Glutamatergic neuron (in vitro differentiated cells): ENCODE results near the gene RNF121. TPM values are rescaled to one million over a fixed set of nuclear protein-coding genes. Genes with fewer than 3 reads are reported as not detected.

ENCODE experiments used
- DNase-seq: peaks from one replicate; pipeline ENCODE4 v3.0.0; 2022
- H3K27ac Mint-ChIP-seq: one replicate; pipeline ENCODE4 v1.8.0; 2020; ENCODE audit warnings: mild to moderate bottlenecking, mixed read lengths, inconsistent platforms; ENCODE audit not compliant: unreplicated experiment
- H3K27me3 Mint-ChIP-seq: one replicate; pipeline ENCODE4 v1.8.0; 2020; ENCODE audit warnings: mild to moderate bottlenecking, moderate library complexity, mixed read lengths, inconsistent platforms; ENCODE audit not compliant: unreplicated experiment
- H3K36me3 Mint-ChIP-seq: one replicate; pipeline ENCODE4 v1.8.0; 2020; ENCODE audit warnings: mild to moderate bottlenecking, mixed read lengths, inconsistent platforms; ENCODE audit not compliant: unreplicated experiment
- H3K4me1 Mint-ChIP-seq: one replicate; pipeline ENCODE4 v1.8.0; 2020; ENCODE audit warnings: mild to moderate bottlenecking, low read depth, mixed read lengths, inconsistent platforms; ENCODE audit not compliant: unreplicated experiment
- H3K4me3 Mint-ChIP-seq: one replicate; pipeline ENCODE4 v1.8.0; 2020; ENCODE audit warnings: mild to moderate bottlenecking, mixed read lengths, inconsistent platforms; ENCODE audit not compliant: unreplicated experiment
- H3K9me3 Mint-ChIP-seq: one replicate; pipeline ENCODE4 v1.8.0; 2020; ENCODE audit warnings: mild to moderate bottlenecking, moderate library complexity, mixed read lengths, inconsistent platforms; ENCODE audit not compliant: unreplicated experiment
- CTCF ChIP-seq: fragments of 200-600 bp; sonication (generic); IDR thresholded peaks from one replicate; pipeline ENCODE4 v1.5.0; 2021; ENCODE audit not compliant: partially characterized antibody, unreplicated experiment
- total RNA-seq: library from RNA; stranded (reverse); fragmentation: NEBNext Ultra II Directional; extraction: Animal tissue kit (Norgen Biotek cat#: 25700); gene quantifications from one replicate; pipeline ENCODE4 v1.2.1, GENCODE V29; 2021; ENCODE audit not compliant: unreplicated experiment

RNF121 gene
- total RNA-seq, 1 donor from 2014 or later = 40.4 TPM

- Mint-ChIP-seq H3K4me3 (no peak overlapping the region), H3K4me1 (peaks cover 27% of the 10 kb centered on the region), H3K9me3 (peaks cover 10% of the 10 kb centered on the region), H3K27me3 (peaks cover 15% of the 10 kb centered on the region), H3K27ac (peak overlapping the region; percentile 92), H3K36me3 (peaks cover 5% of the 10 kb centered on the region)
- no peak for DNase-seq
- no peak for TF ChIP-seq CTCF
These were observed 72.4 kb downstream of the RNF121 start for GRCh38 chr11:72001285-72001684.

GRCh38 chr11:72001834-72002591 is 73.2 kb downstream of the RNF121 start:
- Mint-ChIP-seq H3K4me3 (peak overlapping the region; percentile 67), H3K9me3 (peaks cover 11% of the 10 kb centered on the region), H3K27ac (peak overlapping the region; percentile 92), H3K4me1 (peaks cover 24% of the 10 kb centered on the region), H3K36me3 (peaks cover 5% of the 10 kb centered on the region), H3K27me3 (peaks cover 17% of the 10 kb centered on the region)
- DNase-seq = no peak
- no peak for TF ChIP-seq CTCF

DNA sequence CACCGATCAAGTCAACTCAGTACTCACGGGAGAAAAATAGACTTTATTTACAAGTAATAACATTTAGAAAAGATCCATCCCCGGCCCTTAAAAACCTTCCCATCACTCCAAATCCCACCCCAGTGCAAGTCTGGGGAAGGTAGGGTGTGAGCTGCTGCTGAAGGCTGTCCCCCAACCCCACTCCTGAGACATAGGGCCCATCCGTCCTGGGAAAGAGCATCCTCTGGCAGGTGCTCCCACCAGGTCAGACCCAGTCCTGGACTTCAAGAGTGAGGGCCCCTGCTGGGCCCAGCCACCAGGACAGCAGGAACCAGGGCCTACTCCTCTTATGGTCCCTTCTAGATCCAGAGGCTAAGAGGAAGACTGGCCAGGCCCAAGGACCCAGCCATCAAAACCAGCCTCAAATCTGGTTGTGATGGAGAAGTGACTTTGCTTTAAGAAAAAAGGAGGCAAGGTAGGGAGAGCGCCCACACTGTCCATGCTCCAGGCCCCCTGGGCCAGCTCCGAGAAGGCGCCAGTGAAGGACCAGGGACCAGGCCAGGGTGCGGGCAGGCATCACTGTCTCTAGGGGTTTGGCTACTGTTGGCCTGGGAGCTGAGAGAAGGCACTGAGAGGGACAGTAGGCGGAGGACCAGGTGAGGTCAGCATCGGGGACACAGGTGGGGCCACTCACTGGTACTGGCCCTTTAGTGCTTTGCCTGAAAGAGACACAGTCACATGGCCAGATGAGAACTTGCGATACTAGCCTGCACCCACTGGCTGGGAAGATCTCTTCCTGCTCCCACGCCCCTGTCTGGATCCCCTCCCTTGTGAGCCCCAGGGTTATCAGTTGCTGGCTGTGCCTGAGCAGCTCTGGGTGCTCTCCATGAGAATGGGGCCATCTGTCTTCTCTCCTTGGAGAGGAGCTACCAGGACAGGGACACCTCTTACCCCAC is 74.3 kb downstream of the RNF121 start:
- H3K4me3 Mint-ChIP-seq = peak overlapping the region; percentile 67
- peaks cover 16% of the 10 kb centered on the region for H3K27me3 Mint-ChIP-seq
- peaks cover 23% of the 10 kb centered on the region for H3K4me1 Mint-ChIP-seq
- no peak for DNase-seq
- no peak for TF ChIP-seq CTCF
- H3K36me3 Mint-ChIP-seq = peaks cover 5% of the 10 kb centered on the region
- H3K9me3 Mint-ChIP-seq = peaks cover 17% of the 10 kb centered on the region
- H3K27ac Mint-ChIP-seq = peak overlapping the region; percentile 92

DNA sequence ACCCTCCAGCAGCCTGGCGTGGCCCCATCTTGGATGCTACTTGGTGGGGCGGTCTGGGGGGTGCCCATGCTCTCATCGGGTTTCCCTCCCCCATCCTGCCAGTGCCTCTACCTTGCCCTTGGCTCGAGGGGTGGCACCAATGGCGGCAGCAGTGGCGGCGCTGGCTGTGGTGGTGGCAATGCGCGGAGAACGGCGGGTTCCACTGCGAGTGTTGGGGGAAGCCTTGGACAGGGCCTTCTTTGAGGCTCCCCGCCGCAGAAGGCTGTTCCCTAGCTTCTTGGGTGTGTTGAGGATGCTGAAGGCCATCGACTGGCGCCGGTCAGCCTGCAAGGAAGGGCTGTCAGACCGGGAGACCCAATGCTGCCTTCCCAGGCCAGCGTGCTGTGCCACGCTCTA is 74.9 kb downstream of the RNF121 start:
- no peak overlapping the region for H3K27ac Mint-ChIP-seq
- no peak overlapping the region for H3K4me3 Mint-ChIP-seq
- no peak for TF ChIP-seq CTCF
- peaks cover 23% of the 10 kb centered on the region for H3K4me1 Mint-ChIP-seq
- H3K36me3 Mint-ChIP-seq = peaks cover 5% of the 10 kb centered on the region
- H3K9me3 Mint-ChIP-seq = peaks cover 19% of the 10 kb centered on the region
- DNase-seq = no peak
- peaks cover 14% of the 10 kb centered on the region for H3K27me3 Mint-ChIP-seq
